Kidney tubule cell (primary cell): Measurements from ENCODE around the gene TARP.
"Not testable (repeated sequence)": the region's sequence is repeated elsewhere in the genome, so short reads cannot be mapped to it uniquely, and the experiment has no call there.

ENCODE experiments used
- DNase-seq: peaks from one replicate; pipeline ENCODE4 v3.0.0-alpha.2; 2018; ENCODE audit warnings: low spot score

Gene TARP

GRCh38 chr7:38261601-38262000 is 11.8 kb downstream of the TARP start:
- DNase-seq, result not testable (repeated sequence)

- DNase-seq, result not testable (repeated sequence)
Measured at GRCh38 chr7:38259157-38259556, 14.3 kb downstream of the TARP start.

DNA sequence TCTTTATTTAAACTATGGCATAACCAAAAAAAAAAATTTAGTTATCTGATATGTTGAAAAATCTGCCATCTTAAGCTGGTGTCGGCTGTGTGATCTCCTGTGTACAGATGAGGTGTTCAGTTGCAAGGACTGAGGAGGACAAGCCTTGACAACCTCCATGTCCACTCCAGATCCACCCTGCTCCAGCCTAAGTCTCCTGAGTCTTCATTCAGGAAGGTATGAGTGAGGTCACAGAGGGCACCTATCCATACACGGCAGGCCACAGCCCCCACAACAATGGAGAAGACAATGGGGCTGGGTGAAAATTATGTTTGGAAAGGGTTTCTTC is 16.1 kb downstream of the TARP start:
- no peak for DNase-seq

DNA sequence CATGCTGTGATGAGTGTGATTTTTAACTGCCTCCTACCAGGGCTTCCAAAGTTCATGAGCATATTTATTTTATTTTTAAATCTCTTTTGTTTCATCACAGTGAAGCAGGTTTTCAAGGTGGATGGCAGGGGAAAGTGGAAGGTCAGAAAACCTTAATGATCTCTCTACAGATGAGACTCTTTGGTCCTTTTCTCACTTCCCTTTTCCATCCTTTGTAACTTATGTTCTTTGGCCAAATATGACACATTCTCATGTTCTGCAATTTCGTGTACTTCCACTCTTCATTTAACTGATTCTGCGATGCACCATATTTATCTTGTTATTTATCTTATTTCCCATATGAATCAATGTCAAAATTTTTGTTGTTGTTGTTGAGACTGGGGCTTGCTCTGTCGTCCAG is 23.6 kb downstream of the TARP start:
- DNase-seq, result not testable (repeated sequence)

DNA sequence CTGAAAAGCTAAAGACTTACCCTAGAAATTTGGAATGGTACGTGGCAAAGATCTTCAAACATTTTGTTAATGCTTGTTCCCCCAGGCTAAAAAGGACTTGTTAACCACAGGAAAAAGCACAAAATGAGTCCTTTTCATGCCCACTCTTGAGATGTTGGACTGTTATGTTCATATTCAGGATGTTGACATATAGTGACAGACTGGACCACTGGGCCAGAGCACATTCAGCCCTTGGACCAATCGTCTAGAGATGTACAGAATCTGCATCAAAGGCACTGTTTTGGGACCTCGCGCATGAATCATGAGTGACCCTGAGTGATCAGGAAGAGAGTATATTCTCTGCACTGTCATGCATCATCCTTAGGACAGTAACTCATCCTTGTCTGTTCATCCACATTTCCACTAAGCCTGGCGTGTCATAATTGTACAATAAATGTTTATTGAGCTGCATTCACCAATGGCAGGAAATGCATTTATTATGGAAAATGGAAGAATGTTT is 25.3 kb downstream of the TARP start:
- DNase-seq, result no peak

- DNase-seq, result no peak
Measured at GRCh38 chr7:38245409-38245977, 27.9 kb downstream of the TARP start.

DNA sequence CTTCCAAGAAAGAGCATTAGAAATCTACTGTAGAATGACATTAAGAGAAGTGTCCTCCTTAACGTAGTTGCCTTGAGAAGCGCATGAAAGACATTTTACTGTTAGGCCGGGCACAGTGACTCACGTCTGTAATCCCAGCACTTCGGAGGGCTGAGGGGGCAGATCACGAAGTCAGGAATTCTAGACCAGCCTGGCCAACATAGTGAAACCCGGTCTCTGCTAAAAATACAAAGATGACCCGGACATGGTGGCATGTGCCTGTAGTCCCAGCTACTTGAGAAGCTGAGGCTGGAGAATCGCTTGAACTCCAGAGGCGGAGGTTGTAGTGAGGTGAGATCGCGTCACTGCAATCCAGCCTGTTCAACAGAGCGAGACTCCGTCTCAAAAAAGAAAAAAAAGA is 28.9 kb downstream of the TARP start:
- no peak for DNase-seq

- not testable (repeated sequence) for DNase-seq
Measured at GRCh38 chr7:38243345-38243744, 30.1 kb downstream of the TARP start.

DNA sequence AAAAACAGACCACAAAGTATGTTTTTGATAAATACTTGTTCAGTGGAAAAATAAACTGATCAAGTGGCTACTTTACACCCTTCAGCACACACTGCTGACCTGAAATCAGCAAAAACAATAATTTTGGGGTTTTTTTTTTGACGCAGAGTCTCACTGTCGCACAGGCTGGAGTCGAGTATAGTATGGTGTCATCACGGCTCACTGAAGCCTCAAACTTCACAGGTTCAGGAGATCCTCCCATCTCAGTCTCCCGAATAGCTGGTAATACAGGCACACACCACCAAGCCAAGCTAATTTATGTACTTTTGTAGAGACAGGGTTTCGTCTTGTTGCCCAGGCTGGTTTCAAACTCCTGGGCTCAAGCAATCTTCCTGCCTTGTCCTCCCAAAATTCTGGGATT is 30.6 kb downstream of the TARP start:
- no peak for DNase-seq

DNA sequence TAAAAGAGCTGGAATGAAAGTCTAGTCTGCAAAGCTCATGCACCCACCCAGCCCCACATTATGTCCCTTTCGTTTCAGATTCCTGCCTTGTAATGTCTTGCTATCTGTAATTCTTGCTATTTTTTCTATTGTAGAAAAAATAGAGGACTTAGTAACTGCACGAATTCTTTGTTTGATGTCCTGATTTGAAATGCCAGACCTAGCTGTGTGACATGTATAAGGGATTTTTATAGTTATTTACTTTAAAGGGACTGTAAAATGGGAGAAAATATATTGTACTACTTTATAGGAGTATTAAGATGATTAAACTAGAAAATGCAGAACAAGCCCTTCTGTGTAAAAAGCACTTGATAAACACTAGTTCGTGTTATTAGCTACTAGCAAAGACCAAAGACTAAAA is 32.4 kb downstream of the TARP start:
- no peak for DNase-seq

DNA sequence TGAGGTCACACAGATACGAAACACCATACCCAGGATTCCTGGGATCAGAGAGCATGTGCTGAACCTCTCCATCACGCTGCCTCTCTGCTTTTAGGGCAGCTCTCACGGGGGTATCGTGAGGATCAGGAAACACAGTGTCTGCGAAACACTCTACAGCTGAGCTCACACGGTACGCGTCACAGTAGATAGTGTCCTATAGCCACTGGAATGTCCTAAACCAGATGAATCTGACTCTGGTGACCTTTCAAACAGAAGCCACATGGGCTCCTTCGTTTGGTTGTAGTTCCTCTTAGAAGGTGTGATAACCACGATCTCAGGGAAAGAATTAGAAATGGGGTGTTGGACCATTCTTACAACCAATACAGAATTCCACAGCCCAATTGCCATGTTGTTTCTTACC is 34.3 kb downstream of the TARP start:
- not testable (repeated sequence) for DNase-seq

DNA sequence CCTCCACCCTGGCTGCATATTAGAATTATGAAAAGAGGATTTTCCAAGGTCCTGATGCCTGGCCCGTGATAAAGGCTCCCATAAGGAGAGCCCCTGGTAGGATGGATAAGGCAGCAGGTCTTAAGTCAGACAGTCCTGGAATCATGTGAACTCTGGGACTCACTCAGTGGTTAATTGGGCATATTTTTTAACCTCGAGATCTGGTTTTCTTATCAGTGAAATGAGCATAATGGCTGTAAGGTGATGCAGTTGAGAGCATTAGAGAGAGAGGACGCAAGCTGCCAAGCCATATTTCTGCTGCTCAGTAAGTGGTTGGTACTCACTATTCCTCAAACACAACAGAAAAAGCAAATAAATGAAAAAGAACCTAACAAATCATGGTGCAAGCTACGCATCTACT is 37.8 kb downstream of the TARP start:
- no peak for DNase-seq

DNA sequence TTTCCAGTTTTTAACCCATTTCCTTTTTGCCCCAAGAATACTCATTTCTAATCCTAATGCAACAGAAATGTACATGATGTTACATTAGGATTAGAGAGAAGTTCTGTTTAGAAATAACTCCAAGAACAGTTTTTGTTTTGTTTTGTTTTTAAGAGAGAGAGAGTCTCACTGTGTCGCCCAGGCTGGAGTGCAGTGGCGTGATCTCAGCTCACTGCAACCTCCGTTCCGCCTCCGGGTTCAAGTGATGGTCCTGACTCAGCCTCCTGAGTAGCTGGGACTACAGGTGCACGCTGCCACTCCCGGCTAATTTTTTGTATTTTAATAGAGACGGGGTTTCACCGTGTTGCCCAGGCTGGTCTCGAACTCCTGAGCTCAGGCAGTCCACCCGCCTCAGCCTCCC is 38.7 kb downstream of the TARP start:
- DNase-seq, result not testable (repeated sequence)

GRCh38 chr7:38232502-38233366 is 40.7 kb downstream of the TARP start:
- no peak for DNase-seq

GRCh38 chr7:38229884-38230642 is 43.4 kb downstream of the TARP start:
- DNase-seq, result peak; percentile 22

DNA sequence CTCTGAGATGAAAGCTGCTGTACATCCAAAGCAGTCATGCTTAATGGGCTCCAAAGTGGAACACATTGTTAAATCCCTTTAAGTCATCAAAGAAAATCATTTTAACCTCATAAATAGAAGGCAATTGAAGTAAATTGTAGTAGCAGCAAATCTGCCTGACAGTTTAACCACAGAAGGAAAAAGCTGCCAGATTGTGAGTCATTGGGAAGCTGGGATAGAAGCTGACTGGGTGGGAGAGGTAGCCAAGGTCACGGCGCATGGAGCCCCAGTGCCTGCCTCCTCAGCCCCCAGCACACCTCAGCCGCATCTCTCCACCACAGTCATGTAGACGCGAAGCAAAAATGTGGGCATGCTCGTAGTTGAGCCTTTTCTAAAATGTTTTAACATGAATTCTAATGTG is 44.0 kb downstream of the TARP start:
- peak; percentile 40 for DNase-seq

- no peak for DNase-seq
Measured at GRCh38 chr7:38224392-38224791, 49.0 kb downstream of the TARP start.

DNA sequence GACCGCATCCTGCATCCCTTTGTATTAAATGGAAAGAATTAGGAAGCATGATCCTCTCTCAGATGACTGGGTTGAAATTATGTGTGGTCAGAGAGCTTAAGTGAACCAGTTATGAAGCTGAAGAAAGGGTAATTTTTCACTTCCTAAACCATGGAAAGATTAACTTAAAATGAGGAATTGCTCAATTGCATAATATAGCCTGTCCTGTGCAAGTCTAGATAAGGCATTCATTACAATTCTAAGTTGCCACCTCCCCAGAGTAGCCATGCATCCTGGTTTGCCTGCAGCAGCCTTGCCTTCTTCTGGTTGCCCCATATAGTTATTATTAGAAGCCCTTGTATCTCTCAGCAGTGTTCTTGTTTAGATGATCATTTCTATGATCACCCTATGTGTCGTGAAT is 50.1 kb downstream of the TARP start:
- no peak for DNase-seq

DNA sequence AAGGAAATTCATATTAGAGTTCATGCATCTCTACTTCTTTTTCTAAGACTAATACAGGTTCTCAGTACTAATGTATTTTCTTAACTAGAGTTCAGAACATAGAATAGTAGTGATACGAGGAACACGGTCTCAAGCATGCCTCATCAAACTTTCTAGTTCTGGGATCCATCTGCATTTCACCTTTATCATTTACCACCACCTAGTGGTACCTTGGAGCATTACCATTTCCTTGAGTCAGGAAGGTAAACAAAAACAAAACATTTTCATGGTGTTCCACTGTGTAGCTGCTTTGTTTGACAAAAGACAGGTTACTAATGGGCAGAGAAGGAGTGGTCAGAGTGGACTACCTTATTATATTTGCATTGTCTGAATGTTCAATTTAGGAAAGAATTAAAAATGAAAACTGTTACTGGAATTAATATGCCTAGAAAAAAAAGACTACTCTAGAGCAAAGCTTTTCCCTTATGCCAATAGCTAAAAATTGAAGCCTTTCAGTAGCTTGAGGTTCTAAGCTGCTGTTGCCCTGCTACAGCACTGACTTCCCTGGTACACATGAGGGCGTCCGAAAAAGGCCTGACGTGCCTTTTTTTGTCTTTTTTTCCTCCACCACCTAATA is 50.8 kb downstream of the TARP start:
- peak; percentile 69 for DNase-seq

DNA sequence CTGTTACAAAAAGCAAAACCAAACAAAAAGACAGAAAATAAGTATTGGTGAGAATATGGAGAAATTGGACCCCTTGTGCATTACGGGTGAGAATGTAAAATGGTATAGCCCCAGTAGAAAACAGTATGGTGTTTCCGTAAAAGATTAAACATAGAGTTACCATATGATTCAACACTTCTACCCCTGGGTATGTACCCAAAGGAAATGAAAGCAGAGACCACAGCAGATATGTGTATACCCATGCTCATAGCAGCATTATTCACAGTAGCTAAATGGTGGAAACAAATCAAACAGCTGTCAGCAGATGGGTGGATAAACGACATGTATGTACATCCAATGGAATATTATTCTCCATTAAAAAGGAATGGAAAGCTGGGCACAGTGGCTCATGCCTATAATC is 53.0 kb downstream of the TARP start:
- no peak for DNase-seq

DNA sequence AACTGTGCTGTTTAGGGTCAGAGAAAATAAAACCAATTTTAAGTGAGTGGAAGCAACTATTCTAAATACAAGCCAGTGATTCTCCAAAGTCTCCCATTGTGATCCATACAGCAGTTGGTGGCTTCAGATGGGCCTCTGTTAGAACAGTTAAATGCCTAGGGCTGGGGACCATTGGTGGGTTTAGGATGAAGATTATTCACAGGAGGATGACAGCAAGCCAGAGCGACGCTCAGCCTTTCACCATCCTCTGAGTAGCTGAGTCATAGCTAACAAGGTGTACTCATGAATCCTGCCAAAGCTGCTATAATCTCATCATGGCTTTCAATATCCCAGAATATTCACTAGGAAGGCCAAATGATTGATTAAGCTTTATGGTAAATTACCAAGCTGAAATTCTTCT is 55.8 kb downstream of the TARP start:
- DNase-seq, result no peak
